B cell (primary cell): ENCODE results near the gene UTY.

Experiments used
- EZH2 ChIP-seq: IDR thresholded peaks from 2 replicates; pipeline ENCODE4 v1.6.1; 2012; ENCODE audit warnings: borderline replicate concordance, low read depth, mild to moderate bottlenecking, moderate library complexity, low read length; ENCODE audit not compliant: insufficient read depth, poor library complexity, severe bottlenecking
- TF ChIP-seq, protein P1 (sequence below): fragments of 200-600 bp; IDR thresholded peaks from one replicate; pipeline ENCODE4 v1.8.0; 2022; ENCODE audit warnings: antibody characterized with exemption, mild to moderate bottlenecking

DNA sequence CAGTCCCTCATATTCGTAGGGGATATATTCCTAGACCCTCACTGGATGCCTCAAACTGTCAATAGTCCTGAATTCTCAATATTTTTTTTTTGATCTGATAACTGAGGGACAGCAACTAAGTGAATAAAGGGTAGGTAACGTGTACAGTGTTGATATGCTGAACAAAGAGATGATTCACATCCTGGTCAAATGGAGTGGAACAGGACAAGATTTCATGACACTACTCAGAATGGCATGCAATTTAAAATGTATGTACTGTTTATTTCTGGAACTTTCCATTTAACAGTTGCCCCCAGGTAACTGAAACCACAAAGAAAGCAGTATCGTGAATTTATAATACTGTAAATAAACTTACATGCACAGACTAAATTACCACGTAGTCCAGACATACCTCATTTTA lies 128.4 kb downstream of the UTY start:
- TF ChIP-seq, protein P1, sequence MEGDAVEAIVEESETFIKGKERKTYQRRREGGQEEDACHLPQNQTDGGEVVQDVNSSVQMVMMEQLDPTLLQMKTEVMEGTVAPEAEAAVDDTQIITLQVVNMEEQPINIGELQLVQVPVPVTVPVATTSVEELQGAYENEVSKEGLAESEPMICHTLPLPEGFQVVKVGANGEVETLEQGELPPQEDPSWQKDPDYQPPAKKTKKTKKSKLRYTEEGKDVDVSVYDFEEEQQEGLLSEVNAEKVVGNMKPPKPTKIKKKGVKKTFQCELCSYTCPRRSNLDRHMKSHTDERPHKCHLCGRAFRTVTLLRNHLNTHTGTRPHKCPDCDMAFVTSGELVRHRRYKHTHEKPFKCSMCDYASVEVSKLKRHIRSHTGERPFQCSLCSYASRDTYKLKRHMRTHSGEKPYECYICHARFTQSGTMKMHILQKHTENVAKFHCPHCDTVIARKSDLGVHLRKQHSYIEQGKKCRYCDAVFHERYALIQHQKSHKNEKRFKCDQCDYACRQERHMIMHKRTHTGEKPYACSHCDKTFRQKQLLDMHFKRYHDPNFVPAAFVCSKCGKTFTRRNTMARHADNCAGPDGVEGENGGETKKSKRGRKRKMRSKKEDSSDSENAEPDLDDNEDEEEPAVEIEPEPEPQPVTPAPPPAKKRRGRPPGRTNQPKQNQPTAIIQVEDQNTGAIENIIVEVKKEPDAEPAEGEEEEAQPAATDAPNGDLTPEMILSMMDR, result no peak
- TF ChIP-seq EZH2, result no peak
